Right lobe of liver (tissue), 4 donors: Measurements from ENCODE around the gene PAGE3.

Experiments
- CTCF ChIP-seq, 4 donors: fragments of 200-600 bp in 3 of 4; fragments of 450-650 bp in 1 of 4; IDR thresholded peaks; one replicate each; pipeline versions ENCODE4 v1.5.1 to v1.8.0; 2016 to 2022; ENCODE audit warnings: antibody characterized with exemption in 4 of 4, mild to moderate bottlenecking in 2 of 4
- POLR2A ChIP-seq: fragments of 450-650 bp; IDR thresholded peaks from one replicate; pipeline ENCODE4 v1.6.1; 2017; ENCODE audit warnings: antibody characterized with exemption, mild to moderate bottlenecking
- donor health status: DM: no; HTN: no; CAD: no.
- donor health status: DM: no; HTN: no; CAD: no.
- donor health status: DM: no; HTN: yes; CAD: no.

GRCh38 chrX:55210931-55211677 is 53.6 kb downstream of the PAGE3 start:
- TF ChIP-seq CTCF (IDR thresholded peaks at IDR 0.05) (peak; percentile 10 to 42 (median 41)), POLR2A (no peak)
